Skin epidermis (tissue), 12 donors: ENCODE results near the gene CHRDL1.
"Not testable (repeated sequence)": the region's sequence is repeated elsewhere in the genome, so short reads cannot be mapped to it uniquely, and the experiment has no call there.

Source experiments
- H3K27ac ChIP-seq, 21 experiments: fragments of 200-600 bp; sonication (generic) in 11 of 21; one replicate each; pipeline ENCODE4 v1.5.0; 2020; ENCODE audit warnings: mild to moderate bottlenecking in 3 of 21, inconsistent platforms in 2 of 21, moderate library complexity in 2 of 21
- H3K4me3 ChIP-seq, 7 experiments: fragments of 200-600 bp; sonication (generic) in 2 of 7; one replicate each; pipeline ENCODE4 v1.5.0; 2020; ENCODE audit warnings: inconsistent platforms in 2 of 7, mild to moderate bottlenecking in 2 of 7, moderate library complexity in 1 of 7

CHRDL1 gene

DNA sequence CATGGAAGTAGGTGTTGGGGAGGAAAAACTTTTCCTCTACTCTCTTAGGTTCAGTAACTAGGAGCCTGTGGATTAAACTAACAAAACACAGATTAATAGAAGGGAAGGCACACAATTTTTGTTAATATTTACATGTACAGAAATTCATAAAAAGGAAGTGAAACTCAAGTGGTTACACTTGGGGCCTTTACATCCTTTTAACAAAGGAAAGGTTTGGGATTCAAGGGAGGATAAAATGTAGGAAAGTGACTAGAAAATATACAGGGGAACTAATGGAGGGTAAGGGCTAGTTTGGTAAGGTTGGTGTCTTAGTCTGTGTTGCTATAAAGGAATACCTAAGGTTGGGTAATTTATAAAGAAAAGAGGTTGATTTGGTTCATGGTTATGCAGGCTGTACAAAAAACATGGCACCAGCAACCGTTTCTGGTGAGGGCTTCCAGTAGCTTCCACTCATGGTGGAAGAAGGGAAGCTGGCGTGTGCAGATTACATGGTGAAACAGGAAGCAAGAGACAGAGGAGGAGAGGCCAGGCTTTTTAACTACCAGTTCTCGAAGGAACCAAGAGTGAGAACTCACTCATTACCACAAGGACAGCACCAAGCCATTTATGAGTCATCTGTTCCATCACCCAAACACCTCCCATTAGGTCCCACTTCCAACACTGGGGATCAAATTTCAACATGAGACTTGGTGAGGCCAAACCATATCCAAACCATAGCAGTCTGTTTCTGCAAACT lies 124.4 kb downstream of the CHRDL1 start:
- Histone ChIP-seq H3K4me3 (no peak overlapping the region), H3K27ac (no peak overlapping the region)

- H3K27ac ChIP-seq = no peak overlapping the region
- no peak overlapping the region for H3K4me3 ChIP-seq
These were observed 126.0 kb downstream of the CHRDL1 start for GRCh38 chrX:110669572-110669971.

DNA sequence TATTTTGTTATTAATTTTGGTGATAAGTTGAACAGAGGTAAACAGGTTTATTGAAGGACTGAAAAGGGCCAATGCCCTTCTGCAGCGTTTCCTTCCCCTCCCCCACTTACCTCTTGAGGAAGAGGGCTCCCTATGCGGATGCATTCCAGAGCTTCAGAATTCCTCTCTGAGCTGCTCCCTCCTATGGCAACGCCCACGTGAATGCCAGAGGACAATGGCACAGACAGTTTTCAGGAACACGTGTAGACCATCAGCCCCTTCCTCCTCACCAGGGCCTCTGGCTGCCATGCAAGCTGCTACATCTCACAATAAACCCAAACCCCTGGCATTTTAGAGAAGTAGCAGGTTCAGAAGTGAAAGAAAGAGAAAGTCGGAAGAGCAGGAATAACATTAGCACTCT lies 127.9 kb downstream of the CHRDL1 start:
- no peak overlapping the region for H3K27ac ChIP-seq
- no peak overlapping the region for H3K4me3 ChIP-seq

- H3K4me3 ChIP-seq = no peak overlapping the region
- no peak overlapping the region for H3K27ac ChIP-seq
These were observed 130.2 kb downstream of the CHRDL1 start for GRCh38 chrX:110665223-110666002.

GRCh38 chrX:110657073-110657472 lies 138.5 kb downstream of the CHRDL1 start:
- Histone ChIP-seq H3K4me3 (no peak overlapping the region), H3K27ac (no peak overlapping the region)

- not testable (repeated sequence) for H3K27ac ChIP-seq, H3K4me3 ChIP-seq
These were observed 141.3 kb downstream of the CHRDL1 start for GRCh38 chrX:110654280-110654679.

DNA sequence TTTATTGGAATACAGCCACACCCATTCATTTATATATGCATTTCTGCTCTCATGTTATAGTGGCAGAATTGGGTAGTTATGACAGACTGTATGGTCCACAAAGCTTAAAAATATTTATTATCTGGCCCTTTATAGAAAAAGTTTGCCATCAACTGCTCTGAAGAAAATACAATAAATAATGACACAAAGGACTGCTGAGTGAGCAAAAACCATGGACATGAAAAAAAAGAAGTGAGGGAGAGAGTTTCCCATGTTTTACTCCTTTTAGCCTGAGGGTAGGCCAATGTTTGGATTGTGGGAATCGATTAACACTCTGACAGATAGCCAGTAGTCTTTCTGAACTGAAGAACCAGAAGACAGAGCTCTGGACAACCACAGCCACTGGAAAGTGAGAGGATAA lies 149.2 kb downstream of the CHRDL1 start:
- Histone ChIP-seq H3K4me3 (no peak overlapping the region), H3K27ac (no peak overlapping the region)
